H9 (cell line): ENCODE measurements around the gene EEF1G. TPM values are rescaled to one million over a fixed set of nuclear protein-coding genes. Genes with fewer than 3 reads are reported as not detected.

Source experiments
- DNase-seq: peaks from one replicate; pipeline ENCODE4 v3.0.0-alpha.2; 2017
- H2AFZ ChIP-seq: one replicate; pipeline ENCODE4 v1.6.1; 2013; ENCODE audit warnings: mild to moderate bottlenecking, low read length, control low read depth, moderate library complexity
- H2AK5ac ChIP-seq: 2 replicates; pipeline ENCODE4 v1.6.1; 2013; ENCODE audit warnings: low read length, control low read depth, mixed read lengths; ENCODE audit not compliant: insufficient read length
- H2BK120ac ChIP-seq: one replicate; pipeline ENCODE4 v1.6.1; 2013; ENCODE audit warnings: low read depth, mild to moderate bottlenecking, low read length, control low read depth, inconsistent platforms; ENCODE audit not compliant: poor library complexity, severe bottlenecking
- H2BK12ac ChIP-seq: 2 replicates; pipeline ENCODE4 v1.6.1; 2013; ENCODE audit warnings: low read length, control low read depth, mixed read lengths, low read depth; ENCODE audit not compliant: insufficient read length
- H2BK15ac ChIP-seq: 2 replicates; pipeline ENCODE4 v1.6.1; 2013; ENCODE audit warnings: low read depth, low read length, control low read depth
- H2BK20ac ChIP-seq: one replicate; pipeline ENCODE4 v1.6.1; 2013; ENCODE audit warnings: low read depth, mild to moderate bottlenecking, low read length, control low read depth, inconsistent platforms; ENCODE audit not compliant: poor library complexity, severe bottlenecking
- H2BK5ac ChIP-seq: 2 replicates; pipeline ENCODE4 v1.6.1; 2013; ENCODE audit warnings: low read length, control low read depth, mixed read lengths; ENCODE audit not compliant: insufficient read length
- H3K14ac ChIP-seq: 2 replicates; pipeline ENCODE4 v1.6.1; 2013; ENCODE audit warnings: low read length, control low read depth; ENCODE audit not compliant: insufficient read depth
- H3K18ac ChIP-seq: 2 replicates; pipeline ENCODE4 v1.6.1; 2013; ENCODE audit warnings: low read depth, mild to moderate bottlenecking, mixed read lengths, low read length, control low read depth; ENCODE audit not compliant: insufficient read length
- H3K23ac ChIP-seq: 2 replicates; pipeline ENCODE4 v1.6.1; 2013; ENCODE audit warnings: low read length, control low read depth, mixed read lengths, low read depth; ENCODE audit not compliant: insufficient read length
- H3K23me2 ChIP-seq: 2 replicates; pipeline ENCODE4 v1.6.1; 2013; ENCODE audit warnings: low read depth, mild to moderate bottlenecking, mixed read lengths, low read length, control low read depth; ENCODE audit not compliant: insufficient read length, poor library complexity, severe bottlenecking
- H3K27ac ChIP-seq: 2 replicates; pipeline ENCODE4 v1.5.1; 2013; ENCODE audit warnings: low read length, control low read depth, mixed read lengths, low read depth; ENCODE audit not compliant: insufficient read length
- H3K27me3 ChIP-seq: 2 replicates; pipeline ENCODE4 v1.6.1; 2013; ENCODE audit warnings: low read length, control low read depth, inconsistent platforms; ENCODE audit not compliant: insufficient read depth
- H3K4ac ChIP-seq: 2 replicates; pipeline ENCODE4 v1.6.1; 2013; ENCODE audit warnings: low read depth, mild to moderate bottlenecking, control low read depth, inconsistent platforms, low read length, moderate library complexity
- H3K4me1 ChIP-seq: 2 replicates; pipeline ENCODE4 v1.6.1; 2013; ENCODE audit warnings: low read length, control low read depth, inconsistent platforms; ENCODE audit not compliant: insufficient read depth
- H3K4me2 ChIP-seq: 2 replicates; pipeline ENCODE4 v1.6.1; 2013; ENCODE audit warnings: low read length, control low read depth, mixed read lengths; ENCODE audit not compliant: insufficient read length, insufficient read depth
- H3K56ac ChIP-seq: 2 replicates; pipeline ENCODE4 v1.6.1; 2013; ENCODE audit warnings: low read depth, mild to moderate bottlenecking, mixed read lengths, low read length, control low read depth; ENCODE audit not compliant: insufficient read length
- H3K79me1 ChIP-seq: 2 replicates; pipeline ENCODE4 v1.6.1; 2013; ENCODE audit warnings: low read depth, mild to moderate bottlenecking, moderate library complexity, low read length, control low read depth, inconsistent platforms; ENCODE audit not compliant: insufficient read depth, poor library complexity, severe bottlenecking
- H3K79me2 ChIP-seq: 2 replicates; pipeline ENCODE4 v1.6.1; 2013; ENCODE audit warnings: low read length, control low read depth, inconsistent platforms; ENCODE audit not compliant: insufficient read depth
- H3K9ac ChIP-seq: 2 replicates; pipeline ENCODE4 v1.6.1; 2013; ENCODE audit warnings: low read length, control low read depth, mixed read lengths; ENCODE audit not compliant: insufficient read length; ENCODE audit errors: extremely low read depth
- H3K9me3 ChIP-seq: one replicate; pipeline ENCODE4 v1.6.1; 2013; ENCODE audit warnings: low read depth, low read length, inconsistent platforms; ENCODE audit not compliant: control insufficient read depth
- H3T11ph ChIP-seq: one replicate; pipeline ENCODE4 v1.6.1; 2013; ENCODE audit warnings: mild to moderate bottlenecking, low read length, control low read depth, inconsistent platforms
- H4K20me1 ChIP-seq: one replicate; pipeline ENCODE4 v1.6.1; 2013; ENCODE audit not compliant: control insufficient read depth, insufficient read length, insufficient read depth
- H4K5ac ChIP-seq: 2 replicates; pipeline ENCODE4 v1.6.1; 2013; ENCODE audit warnings: low read depth, mild to moderate bottlenecking, mixed read lengths, low read length, control low read depth; ENCODE audit not compliant: insufficient read length
- H4K8ac ChIP-seq: replicated peaks from 2 replicates; pipeline ENCODE4 v1.6.1; 2013; ENCODE audit warnings: low read length, control low read depth, mixed read lengths, low read depth; ENCODE audit not compliant: insufficient read length
- H4K91ac ChIP-seq: 2 replicates; pipeline ENCODE4 v1.6.1; 2013; ENCODE audit warnings: low read depth, mild to moderate bottlenecking, moderate library complexity, mixed read lengths, low read length, control low read depth; ENCODE audit not compliant: insufficient read length
- H3K27ac Mint-ChIP-seq, 3 experiments: 2 replicates in 2 of 3; 3 replicates in 1 of 3; pipeline ENCODE4 v1.8.0; 2020 to 2021; ENCODE audit warnings: mixed read lengths in 3 of 3, mild to moderate bottlenecking in 1 of 3, moderate library complexity in 1 of 3
- H3K27me3 Mint-ChIP-seq: 2 replicates; pipeline ENCODE4 v1.8.0; 2021; ENCODE audit warnings: low read depth, mild to moderate bottlenecking, moderate library complexity, mixed read lengths
- H3K36me3 Mint-ChIP-seq, 3 experiments: 2 replicates in 2 of 3; 3 replicates in 1 of 3; pipeline ENCODE4 v1.8.0; 2020 to 2021; ENCODE audit warnings: low read depth in 3 of 3, mixed read lengths in 3 of 3; ENCODE audit not compliant: insufficient read depth in 1 of 3
- H3K4me1 Mint-ChIP-seq, 2 experiments: 2 replicates each; pipeline ENCODE4 v1.8.0; 2020; ENCODE audit warnings: mixed read lengths in 2 of 2
- H3K4me3 Mint-ChIP-seq, 2 experiments: 2 replicates in 1 of 2; 3 replicates in 1 of 2; pipeline ENCODE4 v1.8.0; 2020 to 2021; ENCODE audit warnings: mild to moderate bottlenecking in 2 of 2, mixed read lengths in 2 of 2, moderate library complexity in 1 of 2
- H3K9me3 Mint-ChIP-seq, 2 experiments: 2 replicates in 1 of 2; 3 replicates in 1 of 2; pipeline ENCODE4 v1.8.0; 2020; ENCODE audit warnings: mild to moderate bottlenecking in 2 of 2, mixed read lengths in 2 of 2, moderate library complexity in 1 of 2
- CTCF ChIP-seq: fragments of 200-600 bp; sonication (generic); conservative IDR thresholded peaks from 3 replicates; pipeline ENCODE4 v1.8.0; 2021; ENCODE audit warnings: antibody characterized with exemption, mild to moderate bottlenecking
- WGBS: extraction: QIAGEN DNeasy Blood & Tissue Kit; methylation state at CpG from one replicate; pipeline ENCODE4 v1.1.7; 2013; ENCODE audit warnings: missing lambda C conversion rate, low lambda C conversion rate, mixed read lengths; ENCODE audit not compliant: insufficient read length; ENCODE audit errors: extremely low coverage; 5-methylcytosine and 5-hydroxymethylcytosine counted together
- total RNA-seq: library from RNA; stranded (reverse); gene quantifications from 2 replicates; pipeline ENCODE4 v1.2.1, GENCODE V29; 2021

The EEF1G gene
- total RNA-seq, 1 experiment from 2014 or later, result 1,790 TPM

- Histone ChIP-seq H3K23me2 (no peaks in the 10 kb centered on the region), H3K4me1 (no peaks in the 10 kb centered on the region; the same call in 1 of the 2 replicates), H2BK15ac (no peak overlapping the region), H3K14ac (no peak overlapping the region), H4K5ac (no peak overlapping the region), H4K91ac (no peak overlapping the region), H3T11ph (no peak overlapping the region), H4K20me1 (no peaks in the 10 kb centered on the region), H3K79me2 (no peaks in the 10 kb centered on the region), H3K4ac (no peak overlapping the region), H2AFZ (no peak overlapping the region), H3K18ac (peak overlapping the region; percentile 42), H2BK20ac (no peak overlapping the region), H3K27ac (no peak overlapping the region), H2BK120ac (no peak overlapping the region), H3K56ac (no peak overlapping the region), H2BK12ac (no peak overlapping the region), H2BK5ac (no peak overlapping the region), H2AK5ac (no peak overlapping the region), H3K4me2 (no peak overlapping the region), H4K8ac (no peak overlapping the region), H3K9me3 (no peaks in the 10 kb centered on the region), H3K79me1 (no peaks in the 10 kb centered on the region), H3K27me3 (peaks cover 8% of the 10 kb centered on the region; the same call in 1 of the 2 replicates), H3K9ac (no peak overlapping the region), H3K23ac (no peak overlapping the region)
- H3K36me3 Mint-ChIP-seq, result peaks cover 2 to 12% (median 11%) of the 10 kb centered on the region in 3 experiments; a peak in 5 of 7 replicates
- no peak for DNase-seq
- peaks cover 26% of the 10 kb centered on the region for H3K27me3 Mint-ChIP-seq
- H3K4me1 Mint-ChIP-seq, result peaks cover 28 to 41% of the 10 kb centered on the region in 2 experiments
- no peak for TF ChIP-seq CTCF
- H3K27ac Mint-ChIP-seq, result no peak overlapping the region
- no CpG with 5 or more reads among the region's 19 CpGs for WGBS
- H3K9me3 Mint-ChIP-seq, result no peaks in the 10 kb centered on the region
- no peak overlapping the region for H3K4me3 Mint-ChIP-seq
Measured at GRCh38 chr11:62538470-62539237, 35.0 kb downstream of the EEF1G start.
